Urinary bladder (tissue), 4 donors: ENCODE results near the gene URAD. TPM values are rescaled to one million over a fixed set of nuclear protein-coding genes. Genes with fewer than 3 reads are reported as not detected.
"Not testable (repeated sequence)": the region's sequence is repeated elsewhere in the genome, so short reads cannot be mapped to it uniquely, and the experiment has no call there.

Experiments
- DNase-seq: peaks from one replicate; pipeline ENCODE4 v3.0.0-alpha.2; 2015; ENCODE audit errors: extremely low spot score
- H3K27ac ChIP-seq: one replicate; pipeline ENCODE4 v1.5.1; 2013; ENCODE audit warnings: low read depth, mild to moderate bottlenecking, moderate library complexity
- H3K36me3 ChIP-seq: one replicate; pipeline ENCODE4 v1.6.1; 2013; ENCODE audit warnings: mild to moderate bottlenecking, moderate library complexity; ENCODE audit not compliant: insufficient read depth
- H3K4me1 ChIP-seq: one replicate; pipeline ENCODE4 v1.6.1; 2013; ENCODE audit warnings: mild to moderate bottlenecking, moderate library complexity; ENCODE audit not compliant: insufficient read depth
- H3K4me3 ChIP-seq: one replicate; pipeline ENCODE4 v1.5.1; 2013; ENCODE audit warnings: low read depth, low read length
- WGBS: extraction: QIAGEN DNeasy Blood & Tissue Kit; methylation state at CpG from one replicate; pipeline ENCODE4 v1.1.7; 2013; 5-methylcytosine and 5-hydroxymethylcytosine counted together
- polyA plus RNA-seq: library from polyadenylated mRNA; stranded (reverse); fragments of 200-250 nt; gene quantifications from one replicate; pipeline ENCODE4 v1.2.3, GENCODE V29; 2013
- total RNA-seq: library from RNA; depleted of rRNA; stranded (reverse); fragments of >200 nt; gene quantifications from one replicate; pipeline ENCODE4 v1.2.3, GENCODE V29; 2014
- donor health status: healthy with polysubstance abuse.
- donor health status: healthy.

The URAD gene
- total RNA-seq (not detected), polyA plus RNA-seq (not detected)

GRCh38 chr13:27988520-27988919, at the start of gene URAD:
TSS of gene URAD (minus strand) at chr13:27988693. CDS start at chr13:27988637, 56 bp downstream.
- WGBS = 69% methylated on average over 11 of the region's 11 CpGs
- H3K27ac ChIP-seq = no peak within 1 kb of the TSS
- no peaks in the 10 kb centered on the region for H3K36me3 ChIP-seq
- H3K4me3 ChIP-seq = no peak within 1 kb of the TSS
- no peaks in the 10 kb centered on the region for H3K4me1 ChIP-seq
- DNase-seq = no peak

- H3K27ac ChIP-seq = no peak overlapping the region
- no peaks in the 10 kb centered on the region for H3K4me1 ChIP-seq
- no peak for DNase-seq
- H3K36me3 ChIP-seq = no peaks in the 10 kb centered on the region
- WGBS = 81% methylated on average over 2 of the region's 2 CpGs
- H3K4me3 ChIP-seq = no peak overlapping the region
Observed at GRCh38 chr13:28037399-28037798, 48.9 kb upstream of the URAD start.

- H3K27ac ChIP-seq = no peak overlapping the region
Observed at GRCh38 chr13:28035146-28035782, 46.8 kb upstream of the URAD start.

GRCh38 chr13:28033894-28034655, 45.6 kb upstream of the URAD start:
- WGBS = 86% methylated on average over 8 of the region's 8 CpGs
- Histone ChIP-seq H3K27ac (no peak overlapping the region), H3K4me3 (no peak overlapping the region), H3K36me3 (no peaks in the 10 kb centered on the region), H3K4me1 (no peaks in the 10 kb centered on the region)
- DNase-seq = no peak

More at GRCh38 chr13:28035146-28035782, 46.8 kb upstream of the URAD start:
- Histone ChIP-seq H3K4me3 (no peak overlapping the region), H3K4me1 (no peaks in the 10 kb centered on the region), H3K36me3 (no peaks in the 10 kb centered on the region)
- no peak for DNase-seq
- WGBS = 54% methylated on average over 6 of the region's 6 CpGs

GRCh38 chr13:28032438-28032837, 43.9 kb upstream of the URAD start:
- H3K27ac ChIP-seq, H3K4me3 ChIP-seq, DNase-seq, H3K4me1 ChIP-seq, H3K36me3 ChIP-seq: not testable (repeated sequence)
- 100% methylated on average over 1 of the region's 1 CpG for WGBS

GRCh38 chr13:28031896-28032288, 43.4 kb upstream of the URAD start:
- H3K4me3 ChIP-seq = no peak overlapping the region
- no peak overlapping the region for H3K27ac ChIP-seq
- no peaks in the 10 kb centered on the region for H3K4me1 ChIP-seq
- no peaks in the 10 kb centered on the region for H3K36me3 ChIP-seq
- 87% methylated on average over 5 of the region's 5 CpGs for WGBS
- no peak for DNase-seq

- Histone ChIP-seq H3K36me3 (no peaks in the 10 kb centered on the region), H3K4me1 (no peaks in the 10 kb centered on the region), H3K4me3 (no peak overlapping the region), H3K27ac (no peak overlapping the region)
- DNase-seq = no peak
- WGBS = 86% methylated on average over 10 of the region's 10 CpGs
Observed at GRCh38 chr13:28031220-28031895, 42.9 kb upstream of the URAD start.

GRCh38 chr13:28027607-28028364, 39.3 kb upstream of the URAD start:
- DNase-seq = no peak
- no peaks in the 10 kb centered on the region for H3K36me3 ChIP-seq
- H3K4me1 ChIP-seq = no peaks in the 10 kb centered on the region
- no peak overlapping the region for H3K27ac ChIP-seq
- WGBS = 79% methylated on average over 8 of the region's 8 CpGs
- H3K4me3 ChIP-seq = no peak overlapping the region

- no peaks in the 10 kb centered on the region for H3K4me1 ChIP-seq
- no peaks in the 10 kb centered on the region for H3K36me3 ChIP-seq
- H3K27ac ChIP-seq = no peak overlapping the region
- no peak for DNase-seq
- H3K4me3 ChIP-seq = no peak overlapping the region
Observed at GRCh38 chr13:28027071-28027470, 38.6 kb upstream of the URAD start.

- DNase-seq = no peak
- Histone ChIP-seq H3K36me3 (no peaks in the 10 kb centered on the region), H3K4me1 (no peaks in the 10 kb centered on the region), H3K27ac (no peak overlapping the region), H3K4me3 (no peak overlapping the region)
- WGBS = 90% methylated on average over 9 of the region's 9 CpGs
Observed at GRCh38 chr13:28026508-28026907, 38.0 kb upstream of the URAD start.

- WGBS = 46% methylated on average over 9 of the region's 9 CpGs
- H3K4me3 ChIP-seq = no peak overlapping the region
- DNase-seq = no peak
- no peaks in the 10 kb centered on the region for H3K36me3 ChIP-seq
- H3K27ac ChIP-seq = no peak overlapping the region
- no peaks in the 10 kb centered on the region for H3K4me1 ChIP-seq
Observed at GRCh38 chr13:28022848-28023518, 34.5 kb upstream of the URAD start.

- Histone ChIP-seq H3K27ac (no peak overlapping the region), H3K4me1 (no peaks in the 10 kb centered on the region), H3K4me3 (no peak overlapping the region), H3K36me3 (no peaks in the 10 kb centered on the region)
- 49% methylated on average over 3 of the region's 3 CpGs for WGBS
- no peak for DNase-seq
Observed at GRCh38 chr13:28014301-28014700, 25.8 kb upstream of the URAD start.

GRCh38 chr13:28013482-28013881, 25.0 kb upstream of the URAD start:
- 84% methylated on average over 1 of the region's 1 CpG for WGBS

More at GRCh38 chr13:28013482-28013881, 25.0 kb upstream of the URAD start:
- H3K36me3 ChIP-seq = no peaks in the 10 kb centered on the region
- no peak overlapping the region for H3K27ac ChIP-seq
- no peaks in the 10 kb centered on the region for H3K4me1 ChIP-seq
- no peak for DNase-seq
- no peak overlapping the region for H3K4me3 ChIP-seq
